ENCODE data around the gene SLC16A5. TPM values are rescaled to one million over a fixed set of nuclear protein-coding genes. Genes with fewer than 3 reads are reported as not detected.
"Not testable (repeated sequence)": the region's sequence is repeated elsewhere in the genome, so short reads cannot be mapped to it uniquely, and the experiment has no call there.

SLC16A5 gene
- total RNA-seq, 8 experiments from 2014 or later, result 0.09 to 16.6 (median 5.0) TPM; not detected in 3

GRCh38 chr17:75110234-75110937 is 22.6 kb downstream of the SLC16A5 start:
- peak overlapping the region; percentile 41 to 81 (median 55) for H3K4me3 ChIP-seq
- in situ Hi-C loops (cut with MboI; ENCODE audit: low pct_unique_long_range_greater_than_20kb in 2 of 9, low sequenced_read_pairs in 9 of 9, unreplicated experiment in 9 of 9), result no loop called here
- WGBS, 10 experiments, result 28 to 80% (median 36%) methylated on average over 1 to 16 of the region's 40 CpGs; no CpG with 5 or more reads in 6 of the 10 experiments
- peaks cover 11 to 14% of the 10 kb centered on the region in 2 donors for H3K4me1 ChIP-seq (replicated peaks in 1 of 2)
- peak overlapping the region in 1 of 2 donors; percentile 56 for H3K27ac ChIP-seq
- ATAC-seq (replicated peaks in 6 of 8), result peak in 3 of 8 experiments; percentile 2 to 15 (median 15)

- ATAC-seq (replicated peaks in 6 of 8), result no peak
- in situ Hi-C loops (cut with MboI; ENCODE audit: low pct_unique_long_range_greater_than_20kb in 2 of 9, low sequenced_read_pairs in 9 of 9, unreplicated experiment in 9 of 9), result no loop called here
- 71 to 100% (median 93%) methylated on average over 2 to 7 of the region's 7 CpGs; no CpG with 5 or more reads in 1 of the 10 experiments for WGBS, 10 experiments
- peaks cover 11 to 14% of the 10 kb centered on the region in 2 donors for H3K4me1 ChIP-seq (replicated peaks in 1 of 2)
- H3K4me3 ChIP-seq, result no peak overlapping the region
- no peak overlapping the region for H3K27ac ChIP-seq
Measured at GRCh38 chr17:75111777-75112335, 24.1 kb downstream of the SLC16A5 start.

- H3K27ac ChIP-seq, result no peak overlapping the region
- H3K4me1 ChIP-seq (replicated peaks in 1 of 2), result peaks cover 7 to 12% of the 10 kb centered on the region in 2 donors
- in situ Hi-C loops (cut with MboI; ENCODE audit: low pct_unique_long_range_greater_than_20kb in 2 of 9, low sequenced_read_pairs in 9 of 9, unreplicated experiment in 9 of 9), result no loop called here
- peak overlapping the region in 2 of 5 donors; percentile 4 to 11 for H3K4me3 ChIP-seq
- ATAC-seq (replicated peaks in 6 of 8), result peak; percentile 46 to 81 (median 60)
- WGBS, 10 experiments, result 0 to 20% (median 3%) methylated on average over 1 to 8 of the region's 22 CpGs; no CpG with 5 or more reads in 3 of the 10 experiments
Measured at GRCh38 chr17:75113798-75114551, 26.2 kb downstream of the SLC16A5 start.

GRCh38 chr17:75114552-75115314 is 27.0 kb downstream of the SLC16A5 start:
- H3K4me3 ChIP-seq, result no peak overlapping the region
- H3K27ac ChIP-seq, result no peak overlapping the region
- no peak for ATAC-seq (replicated peaks in 6 of 8)
- 0 to 100% (median 73%) methylated on average over 2 to 17 of the region's 19 CpGs for WGBS, 10 experiments
- in situ Hi-C loops (cut with MboI; ENCODE audit: low pct_unique_long_range_greater_than_20kb in 2 of 9, low sequenced_read_pairs in 9 of 9, unreplicated experiment in 9 of 9), result no loop called here
- H3K4me1 ChIP-seq (replicated peaks in 1 of 2), result peaks cover 4 to 10% of the 10 kb centered on the region in 2 donors

GRCh38 chr17:75115555-75115954 is 27.8 kb downstream of the SLC16A5 start:
- ATAC-seq (replicated peaks in 6 of 8), result no peak
- in situ Hi-C loops (cut with MboI; ENCODE audit: low pct_unique_long_range_greater_than_20kb in 2 of 9, low sequenced_read_pairs in 9 of 9, unreplicated experiment in 9 of 9), result no loop called here
- no peak overlapping the region for H3K4me3 ChIP-seq
- peaks cover 3 to 8% of the 10 kb centered on the region in 2 donors for H3K4me1 ChIP-seq (replicated peaks in 1 of 2)
- H3K27ac ChIP-seq, result no peak overlapping the region

GRCh38 chr17:75116737-75117136 is 29.0 kb downstream of the SLC16A5 start:
- ATAC-seq (replicated peaks in 6 of 8), result no peak
- no peak overlapping the region for H3K27ac ChIP-seq
- peaks cover 2 to 3% of the 10 kb centered on the region in 2 donors for H3K4me1 ChIP-seq (replicated peaks in 1 of 2)
- no peak overlapping the region for H3K4me3 ChIP-seq
- in situ Hi-C loops (cut with MboI; ENCODE audit: low pct_unique_long_range_greater_than_20kb in 2 of 9, low sequenced_read_pairs in 9 of 9, unreplicated experiment in 9 of 9), result no loop called here
- 62 to 93% (median 73%) methylated on average over 1 to 7 of the region's 9 CpGs; no CpG with 5 or more reads in 4 of the 10 experiments for WGBS, 10 experiments

GRCh38 chr17:75118307-75118706 is 30.6 kb downstream of the SLC16A5 start:
- WGBS, 10 experiments, result 87 to 100% (median 93%) methylated on average over 1 to 3 of the region's 14 CpGs; no CpG with 5 or more reads in 6 of the 10 experiments
- H3K4me3 ChIP-seq, result no peak overlapping the region
- H3K4me1 ChIP-seq (replicated peaks in 1 of 2), result peaks cover 2 to 3% of the 10 kb centered on the region in 2 donors
- in situ Hi-C loops (cut with MboI; ENCODE audit: low pct_unique_long_range_greater_than_20kb in 2 of 9, low sequenced_read_pairs in 9 of 9, unreplicated experiment in 9 of 9), result no loop called here
- no peak for ATAC-seq (replicated peaks in 6 of 8)
- no peak overlapping the region for H3K27ac ChIP-seq

- WGBS, 10 experiments, result 8 to 100% (median 97%) methylated on average over 1 to 5 of the region's 19 CpGs; no CpG with 5 or more reads in 2 of the 10 experiments
- no peaks in the 10 kb centered on the region for H3K4me1 ChIP-seq (replicated peaks in 1 of 2)
- H3K27ac ChIP-seq, result no peak overlapping the region
- in situ Hi-C loops (cut with MboI; ENCODE audit: low pct_unique_long_range_greater_than_20kb in 2 of 9, low sequenced_read_pairs in 9 of 9, unreplicated experiment in 9 of 9), result no loop called here
- H3K4me3 ChIP-seq, result no peak overlapping the region
- ATAC-seq (replicated peaks in 6 of 8), result peak; percentile 38 to 95 (median 71)
Measured at GRCh38 chr17:75124041-75124818, 36.5 kb downstream of the SLC16A5 start.

- Histone ChIP-seq H3K27ac (no peak overlapping the region), H3K4me1 (replicated peaks in 1 of 2) (peaks cover 0 to under 1% of the 10 kb centered on the region in 2 donors), H3K4me3 (no peak overlapping the region)
- 83 to 100% (median 100%) methylated on average over 1 to 3 of the region's 4 CpGs; no CpG with 5 or more reads in 4 of the 10 experiments for WGBS, 10 experiments
- ATAC-seq (replicated peaks in 6 of 8), result peak in 1 of 8 experiments; percentile 8
- in situ Hi-C loops (cut with MboI; ENCODE audit: low pct_unique_long_range_greater_than_20kb in 2 of 9, low sequenced_read_pairs in 9 of 9, unreplicated experiment in 9 of 9), result no loop called here
Measured at GRCh38 chr17:75124819-75125162, 37.0 kb downstream of the SLC16A5 start.

- WGBS, 10 experiments, result 74 to 80% methylated on average over 2 of the region's 3 CpGs; no CpG with 5 or more reads in 8 of the 10 experiments
- in situ Hi-C loops (cut with MboI; ENCODE audit: low pct_unique_long_range_greater_than_20kb in 2 of 9, low sequenced_read_pairs in 9 of 9, unreplicated experiment in 9 of 9), result no loop called here
- Histone ChIP-seq H3K4me1 (replicated peaks in 1 of 2) (peaks cover 6 to 8% of the 10 kb centered on the region in 2 donors), H3K27ac (no peak overlapping the region), H3K4me3 (no peak overlapping the region)
- ATAC-seq (replicated peaks in 6 of 8), result no peak
Measured at GRCh38 chr17:75125984-75126383, 38.2 kb downstream of the SLC16A5 start.

- in situ Hi-C loops (cut with MboI; ENCODE audit: low pct_unique_long_range_greater_than_20kb in 2 of 9, low sequenced_read_pairs in 9 of 9, unreplicated experiment in 9 of 9), result no loop called here
- peaks cover 7 to 9% of the 10 kb centered on the region in 2 donors for H3K4me1 ChIP-seq (replicated peaks in 1 of 2)
- ATAC-seq (replicated peaks in 6 of 8), result no peak
- WGBS, 10 experiments, result 60 to 100% (median 83%) methylated on average over 1 to 6 of the region's 8 CpGs; no CpG with 5 or more reads in 3 of the 10 experiments
- no peak overlapping the region for H3K4me3 ChIP-seq
- no peak overlapping the region for H3K27ac ChIP-seq
Measured at GRCh38 chr17:75126954-75127353, 39.2 kb downstream of the SLC16A5 start.

GRCh38 chr17:75127936-75128335 is 40.2 kb downstream of the SLC16A5 start:
- ATAC-seq (replicated peaks in 6 of 8); H3K27ac ChIP-seq; in situ Hi-C loops (cut with MboI; ENCODE audit: low pct_unique_long_range_greater_than_20kb in 2 of 9, low sequenced_read_pairs in 9 of 9, unreplicated experiment in 9 of 9); H3K4me3 ChIP-seq: not testable (repeated sequence)
- WGBS, 10 experiments, result 78 to 100% (median 94%) methylated on average over 2 to 5 of the region's 5 CpGs; no CpG with 5 or more reads in 3 of the 10 experiments
- H3K4me1 ChIP-seq (replicated peaks in 1 of 2), result peaks cover 12 to 14% of the 10 kb centered on the region in 2 donors
